ENCODE data around the gene CBX6.

Gene CBX6

GRCh38 chr22:38827510-38827909, 44.5 kb downstream of the CBX6 start:
- H3K4me1 ChIP-seq (ENCODE audit: low read length) = no peaks in the 10 kb centered on the region
- no peaks in the 10 kb centered on the region for H3K9me3 ChIP-seq (ENCODE audit: insufficient read depth, low read length)
- no peak overlapping the region for H2AFZ ChIP-seq (ENCODE audit: low read depth, low read length)
- no peaks in the 10 kb centered on the region for H3K79me2 ChIP-seq (ENCODE audit: low read length)
- H3K27me3 ChIP-seq (ENCODE audit: low read depth, low read length) = peaks cover 5% of the 10 kb centered on the region
- peaks cover 23% of the 10 kb centered on the region for H4K20me1 ChIP-seq (ENCODE audit: insufficient read depth, low read length)
- H3K4me2 ChIP-seq (ENCODE audit: low read length) = no peak overlapping the region
- TF ChIP-seq EZH2phosphoT487 (IDR thresholded peaks at IDR 0.05; ENCODE audit: low read depth) (no peak), CTCF (IDR thresholded peaks at IDR 0.05; ENCODE audit: low read depth, low read length) (no peak)
- H3K4me3 ChIP-seq (ENCODE audit: low read length) = no peak overlapping the region
- no peak overlapping the region for H3K27ac ChIP-seq (ENCODE audit: low read length)
- H3K9ac ChIP-seq (ENCODE audit: low read length) = no peak overlapping the region
- H3K36me3 ChIP-seq (replicated peaks; ENCODE audit: low read depth, low read length) = no peaks in the 10 kb centered on the region

- Histone ChIP-seq H3K79me2 (ENCODE audit: low read length) (no peaks in the 10 kb centered on the region), H3K4me3 (ENCODE audit: low read length) (no peak overlapping the region), H3K36me3 (replicated peaks; ENCODE audit: low read depth, low read length) (no peaks in the 10 kb centered on the region), H3K4me2 (ENCODE audit: low read length) (no peak overlapping the region), H4K20me1 (ENCODE audit: insufficient read depth, low read length) (peaks cover 24% of the 10 kb centered on the region), H3K4me1 (ENCODE audit: low read length) (no peaks in the 10 kb centered on the region), H3K27me3 (ENCODE audit: low read depth, low read length) (peaks cover 5% of the 10 kb centered on the region), H3K27ac (ENCODE audit: low read length) (no peak overlapping the region), H2AFZ (ENCODE audit: low read depth, low read length) (no peak overlapping the region), H3K9ac (ENCODE audit: low read length) (no peak overlapping the region), H3K9me3 (ENCODE audit: insufficient read depth, low read length) (no peaks in the 10 kb centered on the region)
- TF ChIP-seq CTCF (IDR thresholded peaks at IDR 0.05; ENCODE audit: low read depth, low read length) (no peak), EZH2phosphoT487 (IDR thresholded peaks at IDR 0.05; ENCODE audit: low read depth) (no peak)
Measured at GRCh38 chr22:38826801-38827200, 45.2 kb downstream of the CBX6 start.

- Histone ChIP-seq H3K79me2 (ENCODE audit: low read length) (no peaks in the 10 kb centered on the region), H3K9ac (ENCODE audit: low read length) (no peak overlapping the region), H3K4me1 (ENCODE audit: low read length) (no peaks in the 10 kb centered on the region), H2AFZ (ENCODE audit: low read depth, low read length) (no peak overlapping the region), H3K27ac (ENCODE audit: low read length) (no peak overlapping the region), H3K4me3 (ENCODE audit: low read length) (no peak overlapping the region), H4K20me1 (ENCODE audit: insufficient read depth, low read length) (peaks cover 24% of the 10 kb centered on the region), H3K4me2 (ENCODE audit: low read length) (no peak overlapping the region), H3K27me3 (ENCODE audit: low read depth, low read length) (peaks cover 5% of the 10 kb centered on the region), H3K36me3 (replicated peaks; ENCODE audit: low read depth, low read length) (no peaks in the 10 kb centered on the region), H3K9me3 (ENCODE audit: insufficient read depth, low read length) (no peaks in the 10 kb centered on the region)
- TF ChIP-seq CTCF (IDR thresholded peaks at IDR 0.05; ENCODE audit: low read depth, low read length) (no peak), EZH2phosphoT487 (IDR thresholded peaks at IDR 0.05; ENCODE audit: low read depth) (no peak)
Measured at GRCh38 chr22:38826386-38826785, 45.6 kb downstream of the CBX6 start.

GRCh38 chr22:38824585-38824984, 47.4 kb downstream of the CBX6 start:
- no peak overlapping the region for H3K4me2 ChIP-seq (ENCODE audit: low read length)
- no peaks in the 10 kb centered on the region for H3K79me2 ChIP-seq (ENCODE audit: low read length)
- H4K20me1 ChIP-seq (ENCODE audit: insufficient read depth, low read length) = peaks cover 24% of the 10 kb centered on the region
- H3K4me3 ChIP-seq (ENCODE audit: low read length) = no peak overlapping the region
- no peak overlapping the region for H3K27ac ChIP-seq (ENCODE audit: low read length)
- peak; percentile 43 for TF ChIP-seq CTCF (IDR thresholded peaks at IDR 0.05; ENCODE audit: low read depth, low read length)
- TF ChIP-seq EZH2phosphoT487 (IDR thresholded peaks at IDR 0.05; ENCODE audit: low read depth) = no peak
- no peaks in the 10 kb centered on the region for H3K9me3 ChIP-seq (ENCODE audit: insufficient read depth, low read length)
- H2AFZ ChIP-seq (ENCODE audit: low read depth, low read length) = no peak overlapping the region
- no peaks in the 10 kb centered on the region for H3K4me1 ChIP-seq (ENCODE audit: low read length)
- no peaks in the 10 kb centered on the region for H3K36me3 ChIP-seq (replicated peaks; ENCODE audit: low read depth, low read length)
- no peak overlapping the region for H3K9ac ChIP-seq (ENCODE audit: low read length)
- peaks cover 13% of the 10 kb centered on the region for H3K27me3 ChIP-seq (ENCODE audit: low read depth, low read length)
